RPMI8226 (cell line): Measurements from ENCODE around the gene SSX7.
"Not testable (repeated sequence)": the region's sequence is repeated elsewhere in the genome, so short reads cannot be mapped to it uniquely, and the experiment has no call there.

Experiments
- DNase-seq: peaks from one replicate; pipeline ENCODE4 v3.0.0-alpha.2; 2015

SSX7 gene

GRCh38 chrX:52654800-52655199 is at the start of gene SSX7:
SSX7 (minus strand) TSS chrX:52654900; CDS start chrX:52653472, 1,428 bp downstream.
- not testable (repeated sequence) for DNase-seq

GRCh38 chrX:52692034-52692433 is 37.3 kb upstream of the SSX7 start:
- not testable (repeated sequence) for DNase-seq

- DNase-seq = not testable (repeated sequence)
Measured at GRCh38 chrX:52662218-52662617, 7.5 kb upstream of the SSX7 start.

- DNase-seq = not testable (repeated sequence)
Measured at GRCh38 chrX:52655475-52655874, 775 bp upstream of the SSX7 start.

GRCh38 chrX:52650676-52651075 is 4.0 kb downstream of the SSX7 start:
- DNase-seq = not testable (repeated sequence)

GRCh38 chrX:52648956-52649355 is 5.7 kb downstream of the SSX7 start:
- not testable (repeated sequence) for DNase-seq

GRCh38 chrX:52628483-52628882 is 26.2 kb downstream of the SSX7 start:
- DNase-seq = not testable (repeated sequence)

- not testable (repeated sequence) for DNase-seq
Measured at GRCh38 chrX:52620661-52621060, 34.0 kb downstream of the SSX7 start.

GRCh38 chrX:52608961-52609360 is 45.7 kb downstream of the SSX7 start:
- DNase-seq = no peak

GRCh38 chrX:52603151-52603550 is 51.5 kb downstream of the SSX7 start:
- not testable (repeated sequence) for DNase-seq

GRCh38 chrX:52598886-52599285 is 55.8 kb downstream of the SSX7 start:
- no peak for DNase-seq

GRCh38 chrX:52594658-52595057 is 60.0 kb downstream of the SSX7 start:
- DNase-seq = no peak
